ENCODE measurements around the gene FLT1.

The FLT1 gene, protein sequence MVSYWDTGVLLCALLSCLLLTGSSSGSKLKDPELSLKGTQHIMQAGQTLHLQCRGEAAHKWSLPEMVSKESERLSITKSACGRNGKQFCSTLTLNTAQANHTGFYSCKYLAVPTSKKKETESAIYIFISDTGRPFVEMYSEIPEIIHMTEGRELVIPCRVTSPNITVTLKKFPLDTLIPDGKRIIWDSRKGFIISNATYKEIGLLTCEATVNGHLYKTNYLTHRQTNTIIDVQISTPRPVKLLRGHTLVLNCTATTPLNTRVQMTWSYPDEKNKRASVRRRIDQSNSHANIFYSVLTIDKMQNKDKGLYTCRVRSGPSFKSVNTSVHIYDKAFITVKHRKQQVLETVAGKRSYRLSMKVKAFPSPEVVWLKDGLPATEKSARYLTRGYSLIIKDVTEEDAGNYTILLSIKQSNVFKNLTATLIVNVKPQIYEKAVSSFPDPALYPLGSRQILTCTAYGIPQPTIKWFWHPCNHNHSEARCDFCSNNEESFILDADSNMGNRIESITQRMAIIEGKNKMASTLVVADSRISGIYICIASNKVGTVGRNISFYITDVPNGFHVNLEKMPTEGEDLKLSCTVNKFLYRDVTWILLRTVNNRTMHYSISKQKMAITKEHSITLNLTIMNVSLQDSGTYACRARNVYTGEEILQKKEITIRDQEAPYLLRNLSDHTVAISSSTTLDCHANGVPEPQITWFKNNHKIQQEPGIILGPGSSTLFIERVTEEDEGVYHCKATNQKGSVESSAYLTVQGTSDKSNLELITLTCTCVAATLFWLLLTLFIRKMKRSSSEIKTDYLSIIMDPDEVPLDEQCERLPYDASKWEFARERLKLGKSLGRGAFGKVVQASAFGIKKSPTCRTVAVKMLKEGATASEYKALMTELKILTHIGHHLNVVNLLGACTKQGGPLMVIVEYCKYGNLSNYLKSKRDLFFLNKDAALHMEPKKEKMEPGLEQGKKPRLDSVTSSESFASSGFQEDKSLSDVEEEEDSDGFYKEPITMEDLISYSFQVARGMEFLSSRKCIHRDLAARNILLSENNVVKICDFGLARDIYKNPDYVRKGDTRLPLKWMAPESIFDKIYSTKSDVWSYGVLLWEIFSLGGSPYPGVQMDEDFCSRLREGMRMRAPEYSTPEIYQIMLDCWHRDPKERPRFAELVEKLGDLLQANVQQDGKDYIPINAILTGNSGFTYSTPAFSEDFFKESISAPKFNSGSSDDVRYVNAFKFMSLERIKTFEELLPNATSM (N-terminal part only)

GRCh38 chr13:28494778-28495537 is at the start of gene FLT1:
Gene FLT1 (minus strand): TSS chr13:28495128. CDS start chr13:28494843, 285 bp downstream.
- peak; percentile 16 for DNase-seq

DNA sequence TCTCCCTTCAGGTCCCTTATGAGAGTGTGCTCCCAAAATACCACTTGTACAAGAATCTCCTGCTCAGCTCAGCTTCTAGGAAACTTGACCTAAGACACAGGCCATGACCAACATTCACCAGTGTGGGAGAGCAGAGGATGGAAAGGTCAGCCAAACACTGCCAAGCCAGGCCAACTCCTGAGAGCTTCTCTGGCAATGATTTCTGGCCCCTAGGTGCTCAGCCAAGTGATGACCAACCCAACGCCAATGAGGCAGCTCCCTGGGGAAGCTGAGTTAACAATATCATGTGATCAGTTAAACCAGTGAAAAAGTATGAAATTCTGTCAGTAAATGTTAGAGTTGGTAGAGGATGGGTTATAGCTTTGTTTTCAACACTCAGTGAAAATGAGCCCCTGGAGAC is 49.1 kb upstream of the FLT1 start:
- no peak for DNase-seq

- DNase-seq: no peak
These were observed 47.9 kb upstream of the FLT1 start for GRCh38 chr13:28542804-28543203.

GRCh38 chr13:28541966-28542365 is 47.0 kb upstream of the FLT1 start:
- no peak for DNase-seq

DNA sequence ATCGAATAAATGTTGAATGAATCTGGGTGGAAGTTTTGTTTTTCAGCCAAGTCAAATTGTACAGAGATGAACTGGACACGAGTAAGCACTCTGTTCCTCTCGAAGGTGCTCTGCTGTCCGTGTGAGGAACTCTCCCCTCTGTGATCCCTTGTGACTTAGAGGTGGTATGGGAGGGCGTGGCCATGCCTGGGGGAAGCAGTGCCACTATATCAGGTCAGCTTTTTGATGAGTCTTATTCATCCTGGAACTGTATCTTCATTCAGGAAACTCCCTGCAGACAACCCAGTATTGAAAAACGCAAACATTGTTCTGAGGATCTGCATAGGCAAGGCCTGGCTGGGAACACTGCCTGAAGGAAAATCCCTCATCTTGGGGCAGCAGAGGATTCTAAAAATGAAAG is 45.7 kb upstream of the FLT1 start:
- no peak for DNase-seq

DNA sequence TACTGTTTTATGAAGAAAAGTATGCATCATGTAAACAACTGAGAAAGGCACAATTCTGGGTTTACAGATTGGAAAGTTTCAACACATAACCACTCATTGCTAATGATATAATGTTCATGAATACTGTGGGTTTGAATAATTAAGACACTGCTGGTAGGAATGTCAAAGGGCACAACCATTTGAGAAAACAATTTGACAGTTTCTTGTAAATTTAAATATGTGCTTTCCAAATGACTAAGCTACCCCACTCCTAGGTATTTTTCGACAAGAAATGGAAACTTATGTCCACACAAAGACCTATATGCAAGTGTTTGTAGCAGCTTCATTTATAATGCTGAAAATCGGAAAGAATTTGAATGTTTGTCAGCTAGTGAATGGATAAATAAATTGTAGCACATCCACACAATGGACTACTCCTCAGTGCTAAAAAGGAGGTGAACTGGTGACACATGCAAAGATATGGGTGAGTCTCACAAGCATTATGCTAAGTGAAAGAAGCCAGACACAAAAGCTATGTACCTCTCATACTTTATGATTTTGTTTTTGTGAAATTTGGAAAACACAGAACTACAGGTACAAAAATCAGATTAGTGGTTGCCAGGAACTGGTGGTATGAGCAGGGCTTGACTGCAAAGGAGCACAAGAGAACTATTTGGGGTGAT is 44.8 kb upstream of the FLT1 start:
- no peak for DNase-seq

- DNase-seq: no peak
These were observed 44.0 kb upstream of the FLT1 start for GRCh38 chr13:28538932-28539331.

DNA sequence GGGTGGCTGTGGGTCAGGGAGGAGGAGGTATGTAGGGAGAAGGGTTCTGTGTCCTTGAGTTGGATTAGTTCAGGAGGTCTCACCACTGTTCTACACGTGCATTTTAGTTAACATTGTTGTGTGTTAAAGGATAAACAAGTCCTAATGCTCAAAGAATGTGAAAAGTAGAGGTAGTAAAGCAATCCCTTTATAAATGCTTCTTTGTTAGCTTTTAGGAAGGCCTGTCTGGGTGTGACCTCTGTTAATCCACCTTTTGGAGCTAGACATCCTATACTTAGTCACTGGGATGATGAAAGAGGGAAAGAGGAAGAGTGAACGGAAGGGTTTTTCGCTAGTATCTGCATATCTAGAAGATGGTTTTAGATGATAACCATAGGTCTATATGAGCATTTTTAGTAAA is 42.2 kb upstream of the FLT1 start:
- DNase-seq: no peak

DNA sequence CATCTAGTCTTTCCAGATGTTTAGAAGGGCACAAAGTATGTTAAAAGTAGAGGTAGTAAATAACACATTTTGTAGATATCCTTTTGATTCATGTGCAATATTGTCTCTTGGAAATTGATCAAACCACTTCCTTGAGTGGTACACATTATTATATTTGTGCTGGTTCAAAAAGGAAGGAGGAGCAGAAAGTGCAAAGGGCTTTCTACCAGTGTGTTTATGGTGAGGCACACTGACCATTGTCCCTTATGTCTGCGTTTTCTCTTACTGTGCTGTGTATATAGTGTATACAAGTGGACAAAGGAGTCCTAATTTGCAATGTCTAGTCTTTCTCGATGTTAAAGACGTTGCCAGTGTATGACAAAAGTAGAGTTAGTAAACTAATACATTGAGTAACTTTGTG is 41.4 kb upstream of the FLT1 start:
- DNase-seq: no peak

- DNase-seq: no peak
These were observed 40.8 kb upstream of the FLT1 start for GRCh38 chr13:28535734-28536133.

DNA sequence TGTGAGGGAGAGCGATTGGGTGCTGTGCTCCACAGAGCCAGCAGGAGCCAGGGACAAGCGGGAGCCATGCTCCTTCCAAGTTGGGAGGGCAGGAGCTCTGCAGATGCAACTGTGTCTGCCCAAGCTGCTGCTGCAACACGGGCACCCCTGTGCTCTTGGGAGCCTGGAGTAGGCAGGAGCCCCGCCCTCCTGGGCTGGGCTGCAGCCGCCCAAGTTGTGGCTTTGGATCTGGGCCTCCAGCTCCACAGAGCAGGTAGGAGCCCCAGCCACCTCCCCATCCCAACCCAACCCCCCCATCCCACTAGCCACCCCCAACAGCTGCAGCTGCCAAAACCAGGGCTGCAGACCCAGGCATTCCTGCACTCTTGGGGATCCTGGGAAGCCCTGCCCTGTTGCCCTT is 39.9 kb upstream of the FLT1 start:
- no peak for DNase-seq

- no peak for DNase-seq
These were observed 39.3 kb upstream of the FLT1 start for GRCh38 chr13:28534210-28534609.

DNA sequence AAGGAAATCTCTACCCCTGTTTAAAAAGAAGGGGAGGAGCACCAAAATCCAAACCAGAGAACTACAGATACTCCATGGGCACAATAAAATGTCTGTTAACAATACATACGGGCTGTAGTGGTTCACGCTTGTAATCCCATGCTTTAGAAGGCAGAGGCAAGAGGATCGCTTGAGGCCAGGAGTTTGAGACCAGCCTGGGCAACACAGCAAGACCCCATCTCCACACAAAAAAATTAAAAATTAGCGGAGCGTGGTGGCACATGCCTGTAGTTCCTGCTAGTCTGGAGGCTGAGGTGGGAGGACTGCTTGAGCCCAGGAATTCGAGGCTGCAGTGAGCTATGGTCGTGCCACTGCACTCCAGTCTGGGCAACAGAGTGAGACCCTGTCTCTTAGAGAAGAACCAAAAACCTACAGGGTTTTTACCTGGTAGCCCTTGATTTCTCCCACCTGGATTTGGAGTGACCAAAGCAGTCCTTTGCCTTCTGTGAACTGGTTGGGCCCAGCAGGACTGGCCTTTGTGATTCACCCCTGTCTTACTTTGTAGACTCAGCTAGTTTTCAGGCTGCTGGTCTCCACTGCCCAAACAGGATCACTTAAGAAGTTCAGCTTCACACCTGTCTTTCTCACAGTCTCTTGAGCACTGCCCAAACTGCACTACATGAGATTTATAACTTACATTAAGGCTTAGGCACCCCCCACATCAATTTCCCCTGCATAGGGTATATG is 38.7 kb upstream of the FLT1 start:
- DNase-seq: no peak

DNA sequence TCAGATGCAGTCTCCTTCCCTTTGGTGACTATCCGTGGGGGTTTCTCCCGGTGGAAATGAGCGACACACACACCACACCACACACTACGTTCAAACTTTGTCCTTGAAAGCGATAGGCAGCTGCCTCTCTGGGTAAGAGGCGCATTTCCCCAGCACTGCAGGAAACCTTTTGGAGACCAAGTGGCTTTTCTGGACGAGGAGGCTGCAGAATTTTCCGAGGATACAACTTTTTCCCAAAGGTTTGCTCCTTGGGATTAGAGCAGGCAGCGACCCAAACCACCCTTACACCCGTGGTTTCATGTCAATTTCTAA is 38.2 kb upstream of the FLT1 start:
- DNase-seq: no peak

DNA sequence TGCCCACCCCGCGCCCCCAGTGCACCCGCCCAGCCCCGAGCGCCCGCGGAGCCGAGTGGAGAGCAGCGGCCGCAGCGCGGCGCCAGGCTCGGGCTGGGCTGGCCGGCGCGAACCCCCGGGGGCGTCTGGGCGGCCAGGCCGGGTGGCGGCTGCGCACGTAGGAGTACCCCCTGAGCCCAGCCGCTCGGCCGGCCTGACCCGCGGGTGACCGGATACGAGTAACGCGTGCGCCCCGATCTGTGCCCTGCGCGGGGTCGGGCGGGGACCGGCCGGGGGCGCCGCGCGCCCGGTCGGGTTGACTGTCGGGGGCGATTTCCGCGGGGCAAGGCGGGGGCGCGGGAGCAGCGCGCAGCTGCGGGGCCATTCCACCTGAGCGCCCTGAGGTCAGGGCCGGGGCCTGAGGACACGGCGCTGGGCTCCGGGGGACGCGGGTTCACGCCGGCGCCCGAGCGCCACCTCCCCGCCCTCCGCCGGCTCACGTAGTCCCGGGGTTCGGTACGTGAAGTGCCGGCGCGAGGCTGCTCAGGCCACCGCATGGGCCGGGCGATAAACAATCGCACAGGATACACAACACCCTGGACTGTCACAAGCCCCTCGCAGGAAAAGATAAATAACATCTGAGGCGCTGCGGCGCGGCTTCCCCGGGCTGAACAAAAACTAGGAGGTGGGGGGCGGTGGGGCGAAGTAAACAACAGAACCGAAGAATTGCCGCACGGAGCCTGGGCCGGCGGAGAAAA is 37.6 kb upstream of the FLT1 start:
- peak; percentile 2 for DNase-seq

GRCh38 chr13:28531845-28532387 is 37.0 kb upstream of the FLT1 start:
- no peak for DNase-seq

GRCh38 chr13:28531077-28531844 is 36.3 kb upstream of the FLT1 start:
- peak; percentile 24 for DNase-seq

- no peak for DNase-seq
These were observed 35.8 kb upstream of the FLT1 start for GRCh38 chr13:28530729-28531076.

DNA sequence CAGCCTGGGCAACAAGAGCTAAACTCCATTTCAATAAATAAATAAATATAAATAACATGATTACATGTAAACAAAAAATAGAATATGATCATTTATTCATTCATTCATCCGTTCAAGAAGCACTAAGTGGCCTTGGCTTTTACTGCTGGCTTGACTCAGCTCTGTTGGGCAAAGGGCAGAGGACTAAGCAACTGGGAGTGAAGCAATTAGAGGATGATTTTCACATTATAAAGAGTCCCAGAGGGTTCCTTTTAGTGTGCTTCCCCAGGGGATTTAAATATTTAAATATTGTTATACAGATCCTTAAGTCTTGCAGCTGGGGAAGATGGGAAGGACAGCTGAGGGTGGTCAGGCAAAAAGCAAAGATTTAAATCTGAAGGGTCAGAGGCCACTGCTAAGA is 34.9 kb upstream of the FLT1 start:
- DNase-seq: no peak

GRCh38 chr13:28528848-28529247 is 33.9 kb upstream of the FLT1 start:
- DNase-seq: no peak
